Measurements from ENCODE around the gene SEC23B.

DNA sequence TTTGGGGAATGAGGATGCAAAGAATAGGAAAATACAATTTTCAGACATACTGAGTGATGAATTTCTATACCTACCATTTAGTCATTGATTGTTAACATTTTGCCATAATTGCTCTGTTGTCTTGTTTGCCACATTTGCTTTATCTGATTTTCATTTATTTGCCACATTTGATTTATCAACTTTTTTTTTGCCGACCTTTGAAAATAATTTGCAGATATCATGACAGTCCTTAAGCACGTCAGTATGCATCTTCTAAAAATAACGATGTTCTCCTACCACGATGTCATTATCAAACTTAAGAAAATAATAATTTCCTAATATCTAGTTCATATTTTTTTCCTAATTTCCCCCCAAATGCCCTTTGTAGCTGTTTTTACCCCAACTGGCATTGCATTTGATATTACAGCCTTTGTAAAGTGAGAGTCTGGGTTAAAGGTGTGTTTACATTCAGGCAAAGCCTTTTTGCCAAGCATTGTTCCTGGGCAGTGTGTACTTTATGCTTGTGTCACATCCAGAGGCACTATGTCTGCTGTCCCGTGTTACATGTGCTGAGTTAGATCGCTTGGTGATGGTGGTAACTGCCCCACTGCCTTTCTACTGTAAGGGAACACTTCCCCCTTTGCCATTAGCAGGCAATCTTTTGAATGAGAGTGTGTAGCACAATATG lies 26.4 kb downstream of the SEC23B start:
- TF ChIP-seq, protein P1, sequence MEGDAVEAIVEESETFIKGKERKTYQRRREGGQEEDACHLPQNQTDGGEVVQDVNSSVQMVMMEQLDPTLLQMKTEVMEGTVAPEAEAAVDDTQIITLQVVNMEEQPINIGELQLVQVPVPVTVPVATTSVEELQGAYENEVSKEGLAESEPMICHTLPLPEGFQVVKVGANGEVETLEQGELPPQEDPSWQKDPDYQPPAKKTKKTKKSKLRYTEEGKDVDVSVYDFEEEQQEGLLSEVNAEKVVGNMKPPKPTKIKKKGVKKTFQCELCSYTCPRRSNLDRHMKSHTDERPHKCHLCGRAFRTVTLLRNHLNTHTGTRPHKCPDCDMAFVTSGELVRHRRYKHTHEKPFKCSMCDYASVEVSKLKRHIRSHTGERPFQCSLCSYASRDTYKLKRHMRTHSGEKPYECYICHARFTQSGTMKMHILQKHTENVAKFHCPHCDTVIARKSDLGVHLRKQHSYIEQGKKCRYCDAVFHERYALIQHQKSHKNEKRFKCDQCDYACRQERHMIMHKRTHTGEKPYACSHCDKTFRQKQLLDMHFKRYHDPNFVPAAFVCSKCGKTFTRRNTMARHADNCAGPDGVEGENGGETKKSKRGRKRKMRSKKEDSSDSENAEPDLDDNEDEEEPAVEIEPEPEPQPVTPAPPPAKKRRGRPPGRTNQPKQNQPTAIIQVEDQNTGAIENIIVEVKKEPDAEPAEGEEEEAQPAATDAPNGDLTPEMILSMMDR (IDR thresholded peaks at IDR 0.05): no peak
- TF ChIP-seq POLR2A (IDR thresholded peaks at IDR 0.05): no peak

Measured in body of pancreas (tissue), 4 donors.